NCI-H1092 (cell line): ENCODE measurements around the gene TTC3.

Source experiments
- DNase-seq: peaks from one replicate; lab custom pipeline; 2025; lab: John Stamatoyannopoulos, UW

Gene TTC3

GRCh38 chr21:37224861-37225839 is 152.1 kb downstream of the TTC3 start:
- no peak for DNase-seq

- DNase-seq, result no peak
Measured at GRCh38 chr21:37226041-37226920, 153.2 kb downstream of the TTC3 start.

GRCh38 chr21:37227071-37228002 is 154.3 kb downstream of the TTC3 start:
- no peak for DNase-seq

GRCh38 chr21:37228003-37228400 is 154.9 kb downstream of the TTC3 start:
- DNase-seq, result no peak

- no peak for DNase-seq
Measured at GRCh38 chr21:37230632-37231248, 157.7 kb downstream of the TTC3 start.

GRCh38 chr21:37231249-37231645 is 158.2 kb downstream of the TTC3 start:
- no peak for DNase-seq

- DNase-seq, result no peak
Measured at GRCh38 chr21:37231671-37232070, 158.6 kb downstream of the TTC3 start.

GRCh38 chr21:37232274-37233018 is 159.4 kb downstream of the TTC3 start:
- no peak for DNase-seq

GRCh38 chr21:37233551-37234146 is 160.6 kb downstream of the TTC3 start:
- DNase-seq, result peak; percentile 4

GRCh38 chr21:37237346-37237745 is 164.3 kb downstream of the TTC3 start:
- no peak for DNase-seq

GRCh38 chr21:37237764-37238163 is 164.7 kb downstream of the TTC3 start:
- DNase-seq, result no peak

GRCh38 chr21:37240978-37241377 is 167.9 kb downstream of the TTC3 start:
- no peak for DNase-seq

- no peak for DNase-seq
Measured at GRCh38 chr21:37241426-37241825, 168.4 kb downstream of the TTC3 start.

- DNase-seq, result no peak
Measured at GRCh38 chr21:37243961-37244360, 170.9 kb downstream of the TTC3 start.

- DNase-seq, result no peak
Measured at GRCh38 chr21:37244501-37245095, 171.5 kb downstream of the TTC3 start.

GRCh38 chr21:37245151-37245550 is 172.1 kb downstream of the TTC3 start:
- DNase-seq, result no peak

GRCh38 chr21:37248298-37248697 is 175.2 kb downstream of the TTC3 start:
- no peak for DNase-seq

GRCh38 chr21:37249112-37249904 is 176.3 kb downstream of the TTC3 start:
- DNase-seq, result no peak

GRCh38 chr21:37251294-37251634 is 178.2 kb downstream of the TTC3 start:
- DNase-seq, result no peak
